C4-2B (cell line): ENCODE results near the gene KRTAP10-10.
"Not testable (repeated sequence)": the region's sequence is repeated elsewhere in the genome, so short reads cannot be mapped to it uniquely, and the experiment has no call there.

Experiments
- H3K27ac ChIP-seq: fragments of 450-650 bp; 2 replicates; pipeline ENCODE4 v1.5.1; 2017
- CTCF ChIP-seq: fragments of 450-650 bp; conservative IDR thresholded peaks from 2 replicates; pipeline ENCODE4 v1.5.1; 2017; ENCODE audit warnings: mild to moderate bottlenecking
- ZFX ChIP-seq: fragments of 450-650 bp; IDR thresholded peaks from 2 replicates; pipeline ENCODE4 v1.6.1; 2017

KRTAP10-10 gene

GRCh38 chr21:44636209-44637017, 743 bp upstream of the KRTAP10-10 start:
- no peak for TF ChIP-seq CTCF
- no peak for TF ChIP-seq ZFX

GRCh38 chr21:44637851-44638348, 744 bp downstream of the KRTAP10-10 start:
- not testable (repeated sequence) for H3K27ac ChIP-seq

More at GRCh38 chr21:44636209-44637017, 743 bp upstream of the KRTAP10-10 start:
- H3K27ac ChIP-seq: no peak overlapping the region

- H3K27ac ChIP-seq: not testable (repeated sequence)
Measured at GRCh38 chr21:44638506-44639330, 1.6 kb downstream of the KRTAP10-10 start.

GRCh38 chr21:44639331-44639655, 2.1 kb downstream of the KRTAP10-10 start:
- no peak overlapping the region for H3K27ac ChIP-seq
- no peak for TF ChIP-seq CTCF
- no peak for TF ChIP-seq ZFX

- H3K27ac ChIP-seq: no peak overlapping the region
- TF ChIP-seq CTCF: no peak
- no peak for TF ChIP-seq ZFX
Measured at GRCh38 chr21:44640761-44641160, 3.6 kb downstream of the KRTAP10-10 start.

- no peak for TF ChIP-seq ZFX
- no peak for TF ChIP-seq CTCF
- H3K27ac ChIP-seq: no peak overlapping the region
Measured at GRCh38 chr21:44643741-44644310, 6.7 kb downstream of the KRTAP10-10 start.

- H3K27ac ChIP-seq: no peak overlapping the region
- TF ChIP-seq ZFX (no peak), CTCF (no peak)
Measured at GRCh38 chr21:44644878-44645277, 7.7 kb downstream of the KRTAP10-10 start.

GRCh38 chr21:44646366-44647221, 9.4 kb downstream of the KRTAP10-10 start, which contains the start of gene KRTAP10-11:
KRTAP10-11 (plus strand) TSS chr21:44646414; CDS start chr21:44646459, 45 bp downstream.
- H3K27ac ChIP-seq: not testable (repeated sequence)
